LNCAP (cell line): ENCODE data around the gene LRRC41.

Experiments
- TF ChIP-seq, protein P1 (sequence below): fragments of 450-650 bp; IDR thresholded peaks from 2 replicates; pipeline ENCODE4 v1.5.1; 2017; ENCODE audit warnings: mild to moderate bottlenecking

Gene LRRC41

DNA sequence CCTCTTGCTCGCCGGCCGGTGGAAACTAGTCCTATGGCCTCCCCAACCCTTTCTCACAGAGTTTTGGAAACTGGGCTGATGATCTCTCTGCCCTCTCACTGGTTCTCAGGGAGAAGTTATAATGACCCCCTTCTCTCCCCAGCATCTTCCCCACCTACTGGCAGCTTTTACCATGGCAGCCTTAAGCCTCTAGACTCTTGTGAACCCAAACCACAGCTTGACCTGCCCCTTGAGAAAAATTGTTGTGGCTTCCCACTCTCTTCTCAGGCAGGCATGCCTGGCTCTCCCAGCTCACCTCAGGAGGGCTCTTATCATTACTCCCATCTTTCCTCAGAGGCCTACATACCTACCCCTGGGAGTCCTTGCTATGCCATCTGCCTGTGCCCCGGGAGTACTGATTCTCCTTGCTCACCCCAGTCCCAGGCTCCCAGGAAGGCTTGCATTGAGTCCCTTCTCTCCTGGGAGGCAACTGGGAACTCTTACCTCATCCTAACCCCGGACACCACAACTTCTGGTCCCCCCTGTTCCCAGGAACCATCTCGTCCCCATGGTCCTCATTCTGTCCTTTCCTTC lies 38.8 kb upstream of the LRRC41 start:
- TF ChIP-seq, protein P1, sequence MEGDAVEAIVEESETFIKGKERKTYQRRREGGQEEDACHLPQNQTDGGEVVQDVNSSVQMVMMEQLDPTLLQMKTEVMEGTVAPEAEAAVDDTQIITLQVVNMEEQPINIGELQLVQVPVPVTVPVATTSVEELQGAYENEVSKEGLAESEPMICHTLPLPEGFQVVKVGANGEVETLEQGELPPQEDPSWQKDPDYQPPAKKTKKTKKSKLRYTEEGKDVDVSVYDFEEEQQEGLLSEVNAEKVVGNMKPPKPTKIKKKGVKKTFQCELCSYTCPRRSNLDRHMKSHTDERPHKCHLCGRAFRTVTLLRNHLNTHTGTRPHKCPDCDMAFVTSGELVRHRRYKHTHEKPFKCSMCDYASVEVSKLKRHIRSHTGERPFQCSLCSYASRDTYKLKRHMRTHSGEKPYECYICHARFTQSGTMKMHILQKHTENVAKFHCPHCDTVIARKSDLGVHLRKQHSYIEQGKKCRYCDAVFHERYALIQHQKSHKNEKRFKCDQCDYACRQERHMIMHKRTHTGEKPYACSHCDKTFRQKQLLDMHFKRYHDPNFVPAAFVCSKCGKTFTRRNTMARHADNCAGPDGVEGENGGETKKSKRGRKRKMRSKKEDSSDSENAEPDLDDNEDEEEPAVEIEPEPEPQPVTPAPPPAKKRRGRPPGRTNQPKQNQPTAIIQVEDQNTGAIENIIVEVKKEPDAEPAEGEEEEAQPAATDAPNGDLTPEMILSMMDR, result no peak

DNA sequence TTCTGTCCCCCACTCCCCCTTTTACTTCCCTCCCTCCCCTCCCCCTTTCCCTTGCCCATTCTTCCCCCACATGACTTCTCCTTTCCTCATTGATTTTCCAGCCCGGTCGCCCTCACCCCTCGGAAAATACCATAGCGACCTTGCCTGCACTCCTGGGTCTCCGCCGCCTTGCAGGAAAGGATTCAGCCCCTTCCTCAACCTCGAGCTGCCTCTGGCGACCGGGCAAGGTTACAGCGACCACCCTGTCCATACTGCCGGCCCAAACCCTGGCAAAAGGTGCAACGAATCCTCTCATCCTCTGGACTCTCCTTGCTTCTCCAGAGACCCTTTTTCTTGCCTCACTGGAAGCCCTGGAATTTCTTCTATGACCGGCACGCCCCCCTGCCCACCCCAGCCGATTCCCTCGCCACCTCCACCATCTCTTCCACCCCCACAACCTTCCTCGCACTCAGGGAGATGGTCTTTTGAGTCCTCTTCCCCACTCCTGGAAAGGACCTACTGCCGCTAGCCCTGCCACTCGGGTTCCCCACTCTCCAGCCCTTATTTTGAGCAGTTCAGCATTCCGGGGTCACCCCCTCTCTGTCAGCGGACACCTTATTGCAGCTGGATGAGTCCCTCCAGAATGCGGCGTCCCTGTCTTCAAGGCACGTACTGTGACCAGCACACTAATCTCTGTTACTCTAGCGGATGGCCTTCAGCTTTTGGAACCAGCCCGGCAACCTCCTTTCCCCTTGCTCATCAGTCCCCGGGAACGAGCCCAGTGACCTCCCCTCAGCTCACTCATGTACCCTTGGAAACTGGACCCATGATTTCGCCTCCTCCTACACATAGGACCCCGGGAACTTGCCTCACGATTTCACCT lies 38.0 kb upstream of the LRRC41 start:
- TF ChIP-seq, protein P1, result no peak

DNA sequence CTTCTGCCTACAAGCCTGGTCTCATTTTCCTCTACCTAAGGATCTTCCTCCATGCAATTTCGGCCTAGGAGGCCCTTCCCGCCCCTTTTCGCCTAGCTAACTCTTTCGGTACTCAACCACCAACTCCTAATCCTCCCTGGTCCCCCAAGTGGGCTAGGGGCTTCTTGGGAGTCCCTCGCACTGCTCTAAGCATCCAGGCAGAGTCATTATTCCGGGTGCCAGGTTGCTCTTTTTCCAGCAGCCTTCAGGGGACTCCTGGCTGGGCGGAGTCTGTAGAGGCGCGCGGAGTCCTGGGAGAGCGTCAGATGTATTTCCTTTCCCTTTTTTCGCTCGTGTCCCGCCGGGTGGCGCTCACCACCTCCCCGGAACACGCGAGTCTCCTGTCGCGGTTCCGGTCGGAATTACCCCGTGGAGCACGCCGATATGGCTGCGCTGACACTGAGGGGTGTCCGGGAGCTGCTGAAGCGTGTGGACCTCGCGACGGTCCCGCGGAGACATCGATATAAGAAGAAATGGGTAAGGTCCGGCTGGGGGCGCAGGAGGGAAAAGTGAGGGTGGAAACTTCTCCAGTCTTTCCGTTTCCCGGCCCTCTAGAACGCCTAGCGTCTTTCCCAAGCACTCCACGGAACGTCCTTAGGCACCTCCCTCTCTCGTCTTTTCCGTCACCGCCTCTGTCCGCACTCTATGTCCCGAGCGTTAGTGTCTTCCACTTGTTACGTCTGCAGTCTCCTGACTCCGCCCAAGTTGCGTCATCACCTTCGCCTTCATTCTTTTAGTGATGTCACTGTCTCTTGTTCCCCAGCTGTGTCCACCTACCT lies 37.2 kb upstream of the LRRC41 start, which contains the start of gene NSUN4:
Gene NSUN4 (plus strand): TSS at position 404 of the 818 bp plus-strand sequence. CDS start 20 bp downstream, at position 424.
- TF ChIP-seq, protein P1, result peak; percentile 84

DNA sequence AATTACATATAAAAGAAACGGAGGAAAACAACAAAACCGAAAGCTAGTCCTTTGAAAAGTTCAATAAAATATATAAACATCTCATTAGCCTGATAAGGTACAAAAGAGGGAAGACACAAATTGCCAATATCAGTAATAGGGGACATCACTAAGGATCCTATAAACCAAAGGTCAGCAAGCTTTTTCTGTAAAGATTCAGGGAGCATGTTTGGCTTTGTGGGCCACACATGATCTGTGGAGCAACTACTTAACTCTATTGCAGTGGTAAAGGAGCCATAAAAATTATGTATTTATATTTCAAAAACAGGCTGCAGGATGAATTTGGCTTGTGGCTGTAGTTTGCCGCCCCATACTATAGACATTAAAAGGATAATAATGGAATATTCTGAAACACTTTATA lies 31.7 kb upstream of the LRRC41 start:
- TF ChIP-seq, protein P1, result no peak

DNA sequence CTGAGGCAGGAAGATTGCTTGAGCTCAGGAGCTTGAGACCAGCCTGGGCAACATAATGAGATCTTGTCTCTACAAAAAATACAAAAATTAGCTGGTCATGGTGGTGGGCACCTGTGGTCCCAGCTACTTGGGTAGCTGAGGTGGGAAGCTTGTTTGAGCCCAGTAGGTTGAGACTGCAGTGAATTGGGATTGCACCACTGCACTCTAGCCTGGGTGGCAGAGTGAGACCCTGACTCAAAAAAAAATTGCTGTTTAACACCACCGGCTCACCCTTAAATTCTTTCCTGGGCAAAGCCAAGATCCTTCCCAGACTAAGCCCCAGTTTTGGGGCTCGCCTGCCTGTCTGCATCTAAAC lies 30.6 kb upstream of the LRRC41 start:
- TF ChIP-seq, protein P1, result no peak

DNA sequence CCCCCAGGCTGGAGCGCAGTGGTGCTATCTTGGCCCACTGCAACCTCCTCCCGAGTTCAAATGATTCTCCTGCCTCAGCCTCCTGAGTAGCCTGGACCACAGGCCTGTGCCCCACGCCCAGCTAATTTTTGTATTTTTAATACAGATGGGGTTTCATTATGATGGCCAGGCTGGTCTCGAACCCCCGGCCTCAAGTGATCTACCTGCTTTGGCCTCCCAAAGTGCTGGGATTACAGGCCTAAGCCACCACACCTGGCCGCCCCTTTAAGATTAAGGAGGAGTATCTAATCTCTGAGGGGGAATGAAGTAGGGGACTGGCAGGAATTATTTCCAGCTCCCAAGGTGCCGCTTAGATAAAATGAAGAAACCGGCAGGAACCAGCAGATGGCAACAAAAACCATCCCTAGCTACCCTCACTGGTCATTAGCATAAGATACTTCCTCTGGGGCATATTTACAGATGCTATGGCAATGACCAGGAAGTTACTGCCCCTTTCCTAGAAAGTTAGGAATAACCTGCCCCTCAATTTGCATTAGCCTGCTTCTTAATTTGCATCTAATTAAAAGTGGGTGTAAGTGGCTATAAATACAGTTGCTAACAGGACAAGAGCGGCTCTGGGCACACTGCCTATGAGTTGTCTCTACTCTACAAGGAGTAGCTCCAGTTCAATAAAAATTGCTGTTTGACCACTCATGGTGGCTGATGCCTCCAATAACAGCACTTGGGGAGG lies 30.0 kb upstream of the LRRC41 start:
- TF ChIP-seq, protein P1, result peak; percentile 59

DNA sequence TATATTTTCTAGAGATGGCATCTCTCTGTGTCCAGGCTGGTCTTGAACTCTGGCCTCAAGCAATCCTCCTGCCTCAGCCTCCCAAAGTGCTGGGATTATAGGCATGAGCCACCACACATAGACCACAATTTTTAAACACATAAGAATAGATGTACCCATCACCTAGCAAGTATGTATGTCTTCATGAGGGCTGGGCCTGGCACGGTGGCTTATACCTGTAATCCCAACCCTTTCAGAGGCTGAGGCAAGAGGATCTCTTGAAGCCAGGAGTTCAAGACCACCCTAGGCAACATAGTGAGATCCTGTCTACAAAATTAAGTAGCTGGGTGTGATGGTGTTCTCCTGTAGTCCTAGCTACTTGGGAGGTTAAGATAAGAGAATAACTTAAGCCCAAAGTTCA lies 13.9 kb upstream of the LRRC41 start:
- TF ChIP-seq, protein P1, result no peak
